Heart left ventricle (tissue), 16 donors: ENCODE results near the gene PABPC3. TPM values are rescaled to one million over a fixed set of nuclear protein-coding genes. Genes with fewer than 3 reads are reported as not detected.

Experiments
- ATAC-seq, 4 donors: fragments of 200-7000 bp; cut with Tn5 transposase; one replicate each; pipeline ENCODE4 v1.9.1; 2020 to 2022; ENCODE audit warnings: moderate library complexity in 4 of 4, mild to moderate bottlenecking in 3 of 4, moderate number of reproducible peaks in 1 of 4
- DNase-seq, 5 donors: peaks; one replicate each; pipeline ENCODE4 v3.0.0-alpha.2; 2020
- H3K27ac ChIP-seq, 12 donors: fragments of 200-600 bp; sonication (generic) in 4 of 12; one replicate each; pipeline versions ENCODE4 v1.5.0 to v1.8.0; 2016 to 2022; ENCODE audit warnings: mild to moderate bottlenecking in 2 of 12
- H3K27me3 ChIP-seq, 9 donors: fragments of 200-600 bp; sonication (generic) in 2 of 9; one replicate each; pipeline versions ENCODE4 v1.5.1 to v1.8.0; 2016 to 2022; ENCODE audit warnings: mild to moderate bottlenecking in 3 of 9
- H3K36me3 ChIP-seq, 9 donors: fragments of 200-600 bp; sonication (generic) in 2 of 9; one replicate each; pipeline versions ENCODE4 v1.5.0 to v1.8.0; 2018 to 2022; ENCODE audit warnings: mild to moderate bottlenecking in 2 of 9
- H3K4me1 ChIP-seq, 12 donors: fragments of 200-600 bp; sonication (generic) in 4 of 12; one replicate each; pipeline versions ENCODE4 v1.5.0 to v1.8.0; 2016 to 2022; ENCODE audit warnings: mild to moderate bottlenecking in 3 of 12
- H3K4me3 ChIP-seq, 12 donors: fragments of 200-600 bp; sonication (generic) in 4 of 12; one replicate each; pipeline versions ENCODE4 v1.5.0 to v1.8.0; 2017 to 2022; ENCODE audit warnings: mild to moderate bottlenecking in 9 of 12, moderate library complexity in 4 of 12
- H3K9me3 ChIP-seq, 12 donors: fragments of 200-600 bp; sonication (generic) in 4 of 12; one replicate each; pipeline versions ENCODE4 v1.5.0 to v1.8.0; 2016 to 2022; ENCODE audit warnings: mild to moderate bottlenecking in 1 of 12
- CTCF ChIP-seq, 12 donors: fragments of 200-600 bp; sonication (generic) in 4 of 12; IDR thresholded peaks; one replicate each; pipeline versions ENCODE4 v1.5.0 to v1.8.0; 2018 to 2022; ENCODE audit warnings: antibody characterized with exemption in 12 of 12, mild to moderate bottlenecking in 5 of 12
- POLR2A ChIP-seq, 2 donors: fragments of 450-650 bp; IDR thresholded peaks; one replicate each; pipeline ENCODE4 v1.6.1; 2017; ENCODE audit warnings: antibody characterized with exemption in 2 of 2, mild to moderate bottlenecking in 2 of 2, moderate library complexity in 2 of 2
- WGBS, 4 donors: extraction: QIAGEN DNeasy Blood & Tissue Kit in 2 of 4; methylation state at CpG; one replicate each; pipeline versions ENCODE4 v1.1.5 to v1.1.7; 2013 to 2018; 5-methylcytosine and 5-hydroxymethylcytosine counted together
- intact Hi-C, 10 donors: fragments of 100-400 bp; cut with DNase I; formaldehyde crosslinking; loops; one replicate each; pipeline versions ENCODE4 v1.11.1 to v1.14.2; 2022
- polyA plus RNA-seq, 2 donors: library from polyadenylated mRNA; stranded (reverse); fragments of 200-250 nt; gene quantifications; one replicate each; pipeline ENCODE4 v1.2.3, GENCODE V29; 2013
- total RNA-seq, 9 donors: library from RNA; depleted of rRNA in 2 of 9; stranded (reverse); fragments of >200 nt in 2 of 9; fragmentation: NEBNext Ultra II Directional in 3 of 9; extraction: Animal tissue kit (Norgen Biotek cat#: 25700) in 3 of 9; gene quantifications; one replicate each; pipeline versions ENCODE4 v1.1.0 to v1.2.4, GENCODE V29; 2016 to 2023
- donor health status: ischemic (EF 13 %, LVEDD 7.1; RV severe dilation, severe dysfunction).
- donor health status: healthy with polysubstance abuse.
- donor health status: DM: no; HTN: yes; CAD: no.
- donor health status: DM: no; HTN: no; CAD: no.
- donor health status: ischemic (EF 25% LVEDD 6.9; RV normal size, moderate dysfunction).
- donor health status: ischemic (EF 25% LVEDD 5.7; RV mildly dilated, moderate dysfunction).
- donor health status: healthy.
- donor health status: DM: yes; HTN: yes; CAD: no.
- donor health status: ischemic (EF 35%, LVEDD 5.7; RV mildly dilated, moderate dysfunction).
- donor health status: nonischemic (EF 11% LVEDD 7.7; RV severe dilation, severe dysfunction).
- donor health status: DM: yes; HTN: yes; CAD: no.
- donor health status: PGD.
- donor health status: ischemic (EF 29% LVEDD 5.4; RV normal size, mild dysfunction).
- donor health status: nonischemic (EF 23%, LVEDD 6.1; RV moderate dilation, normal function).

Gene PABPC3
- total and polyA plus RNA-seq, 11 donors: 0.03 to 0.16 (median 0.07) TPM; not detected in 7

GRCh38 chr13:25130944-25131343, 35.0 kb downstream of the PABPC3 start:
- WGBS, 4 donors: 23 to 49% (median 42%) methylated on average over 3 of the region's 3 CpGs
- no peak for DNase-seq
- Histone ChIP-seq H3K27me3 (peaks cover 0 to 12% (median 4%) of the 10 kb centered on the region in 9 donors), H3K27ac (no peak overlapping the region), H3K4me3 (no peak overlapping the region), H3K9me3 (peaks cover 0 to 19% (median under 1%) of the 10 kb centered on the region in 12 donors), H3K36me3 (no peaks in the 10 kb centered on the region), H3K4me1 (no peaks in the 10 kb centered on the region)
- no peak for ATAC-seq
- no peak for TF ChIP-seq POLR2A (IDR thresholded peaks at IDR 0.05)
- no peak for TF ChIP-seq CTCF (IDR thresholded peaks at IDR 0.05)
- intact Hi-C loops: no loop called here

GRCh38 chr13:25131881-25132420, 36.0 kb downstream of the PABPC3 start:
- no peaks in the 10 kb centered on the region for H3K4me1 ChIP-seq
- H3K4me3 ChIP-seq: no peak overlapping the region
- H3K27ac ChIP-seq: no peak overlapping the region
- TF ChIP-seq POLR2A (IDR thresholded peaks at IDR 0.05): no peak
- no peak for TF ChIP-seq CTCF (IDR thresholded peaks at IDR 0.05)
- DNase-seq (no peak), ATAC-seq (no peak)
- intact Hi-C loops: no loop called here
- WGBS, 4 donors: 55 to 66% (median 62%) methylated on average over 6 of the region's 6 CpGs
- H3K36me3 ChIP-seq: no peaks in the 10 kb centered on the region
- peaks cover 0 to 17% (median 0%) of the 10 kb centered on the region in 12 donors for H3K9me3 ChIP-seq
- peaks cover 0 to 22% (median 5%) of the 10 kb centered on the region in 9 donors for H3K27me3 ChIP-seq

GRCh38 chr13:25132751-25133390, 36.9 kb downstream of the PABPC3 start:
- H3K27me3 ChIP-seq: peaks cover 0 to 31% (median 6%) of the 10 kb centered on the region in 9 donors
- no peak for ATAC-seq
- H3K4me3 ChIP-seq: no peak overlapping the region

More at GRCh38 chr13:25132751-25133390, 36.9 kb downstream of the PABPC3 start:
- no peak overlapping the region for H3K27ac ChIP-seq
- WGBS, 4 donors: 58 to 62% (median 62%) methylated on average over 5 of the region's 5 CpGs
- H3K4me1 ChIP-seq: no peaks in the 10 kb centered on the region
- intact Hi-C loops: no loop called here
- TF ChIP-seq CTCF (IDR thresholded peaks at IDR 0.05): no peak
- no peak for TF ChIP-seq POLR2A (IDR thresholded peaks at IDR 0.05)
- DNase-seq: no peak
- no peaks in the 10 kb centered on the region for H3K36me3 ChIP-seq
- peaks cover 0 to 13% (median 0%) of the 10 kb centered on the region in 12 donors for H3K9me3 ChIP-seq
